HG03196 (cell line): Measurements from ENCODE around the gene ETFA.
"Not testable (repeated sequence)": the region's sequence is repeated elsewhere in the genome, so short reads cannot be mapped to it uniquely, and the experiment has no call there.

Experiments used
- ATAC-seq: cut with Tn5 transposase; IDR thresholded peaks from one replicate; pipeline ENCODE4 v1.9.1; 2021; ENCODE audit not compliant: unreplicated experiment

The ETFA gene

DNA sequence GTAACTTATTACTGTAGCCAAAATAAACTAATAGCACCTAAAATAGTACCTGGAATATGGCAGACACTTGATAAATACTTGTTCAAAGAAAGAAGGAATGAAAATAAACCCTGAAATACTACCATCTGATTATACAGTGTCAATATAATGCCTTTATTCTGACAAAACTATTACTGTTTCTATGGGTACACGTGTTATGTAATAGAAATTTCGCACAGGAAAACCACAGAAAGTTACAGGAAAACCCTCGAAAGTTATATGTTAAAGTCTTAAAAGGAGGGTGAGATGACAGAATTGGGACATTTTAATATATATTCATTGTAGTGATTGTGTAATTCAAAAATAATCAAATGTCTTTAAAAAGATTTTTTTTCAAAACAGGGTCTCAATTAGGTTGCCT lies 28.8 kb downstream of the ETFA start:
- no peak for ATAC-seq

DNA sequence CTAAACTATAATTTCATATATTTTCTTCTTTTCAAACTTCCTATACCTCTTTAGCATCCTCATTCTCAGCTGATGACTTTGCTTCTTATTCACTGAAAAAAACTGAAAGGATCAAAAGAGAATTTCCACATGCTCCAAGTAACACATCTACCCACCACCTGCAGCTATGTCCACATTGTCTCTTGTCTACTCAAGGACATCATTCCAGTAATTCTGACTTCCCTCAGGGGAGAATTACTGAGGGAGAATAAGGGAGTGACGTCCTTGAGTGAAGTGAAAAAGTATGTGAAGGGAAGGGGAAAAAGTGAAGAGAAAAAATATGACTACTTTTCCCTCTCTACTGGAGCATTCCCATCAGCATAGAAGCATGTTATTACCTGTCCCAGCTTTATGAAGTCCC lies 32.6 kb downstream of the ETFA start:
- ATAC-seq, result no peak

DNA sequence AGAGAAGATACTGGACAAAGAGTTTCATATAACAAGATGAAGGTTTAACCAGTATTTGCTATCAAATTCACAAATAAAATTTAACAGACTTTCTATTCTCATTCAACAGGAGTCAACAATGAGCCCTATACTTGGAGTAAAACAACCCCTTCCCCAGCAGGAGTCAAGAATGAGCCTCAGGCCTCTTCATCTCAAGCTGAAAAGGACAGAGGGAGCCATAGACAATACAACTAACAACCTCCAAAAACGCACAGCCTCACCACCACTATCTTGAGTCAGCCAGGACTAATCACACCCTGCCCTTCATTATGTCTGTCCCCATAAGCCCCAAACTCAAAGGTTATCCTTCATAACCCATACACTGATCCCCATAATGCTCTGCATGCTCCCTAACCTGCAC lies 36.4 kb downstream of the ETFA start:
- no peak for ATAC-seq

DNA sequence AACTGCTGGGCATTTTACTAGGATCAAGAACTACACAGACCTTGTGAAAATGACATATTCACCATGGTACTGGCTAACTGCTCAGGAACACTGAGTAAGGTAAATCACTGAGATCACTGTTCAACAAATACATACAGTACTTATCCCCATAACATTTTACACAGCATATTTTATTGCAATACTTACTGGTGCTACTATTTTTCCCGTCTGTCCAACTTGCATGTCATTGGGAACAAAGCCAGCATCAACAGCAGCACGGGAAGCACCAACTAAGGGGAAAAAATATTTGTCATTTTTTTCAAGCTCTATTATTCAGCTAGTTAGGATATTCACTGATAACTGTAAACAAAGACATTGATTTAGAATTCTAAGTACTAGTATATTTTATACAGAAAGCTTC lies 37.0 kb downstream of the ETFA start:
- no peak for ATAC-seq

GRCh38 chr15:76270876-76271275 lies 40.4 kb downstream of the ETFA start:
- no peak for ATAC-seq

- no peak for ATAC-seq
Measured at GRCh38 chr15:76267077-76267476, 44.2 kb downstream of the ETFA start.

GRCh38 chr15:76265769-76266168 lies 45.5 kb downstream of the ETFA start:
- ATAC-seq, result not testable (repeated sequence)

DNA sequence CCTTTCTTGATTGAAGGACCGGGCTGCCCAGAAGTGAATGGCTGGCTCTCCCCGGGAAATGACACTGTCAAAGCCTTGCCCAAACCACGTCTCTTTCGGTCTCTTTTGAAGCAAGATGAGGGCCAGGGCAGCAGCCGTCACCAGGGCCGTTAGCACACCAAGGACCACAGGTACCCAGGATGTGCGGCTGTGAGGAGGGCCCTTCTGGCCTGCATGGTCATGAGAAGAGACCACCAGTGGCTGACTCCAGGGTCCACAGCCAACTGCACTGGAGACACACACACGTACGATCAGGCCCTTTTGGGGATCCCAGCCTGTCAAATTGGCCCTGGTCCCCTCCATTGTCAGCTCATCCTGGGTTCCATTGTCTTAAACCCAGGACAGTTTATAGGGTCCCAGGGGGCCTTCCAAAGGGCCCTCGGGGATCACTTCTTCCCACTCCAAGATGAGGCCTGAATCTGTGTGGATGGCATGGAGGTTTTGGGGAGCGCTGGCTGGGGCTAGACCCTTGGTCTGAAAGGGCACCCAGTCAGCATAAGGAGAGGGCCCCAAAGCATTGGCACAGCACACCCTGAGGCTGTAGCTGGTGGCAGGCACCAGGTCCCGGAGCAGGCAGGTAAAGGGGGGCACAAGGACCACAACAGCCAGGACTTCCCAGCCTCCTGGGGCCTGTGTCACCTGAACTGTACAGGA lies 50.9 kb downstream of the ETFA start:
- no peak for ATAC-seq

- ATAC-seq, result no peak
Measured at GRCh38 chr15:76259392-76259791, 51.9 kb downstream of the ETFA start.

GRCh38 chr15:76258460-76258859 lies 52.8 kb downstream of the ETFA start:
- ATAC-seq, result no peak

- ATAC-seq, result no peak
Measured at GRCh38 chr15:76253691-76254473, 57.4 kb downstream of the ETFA start.

DNA sequence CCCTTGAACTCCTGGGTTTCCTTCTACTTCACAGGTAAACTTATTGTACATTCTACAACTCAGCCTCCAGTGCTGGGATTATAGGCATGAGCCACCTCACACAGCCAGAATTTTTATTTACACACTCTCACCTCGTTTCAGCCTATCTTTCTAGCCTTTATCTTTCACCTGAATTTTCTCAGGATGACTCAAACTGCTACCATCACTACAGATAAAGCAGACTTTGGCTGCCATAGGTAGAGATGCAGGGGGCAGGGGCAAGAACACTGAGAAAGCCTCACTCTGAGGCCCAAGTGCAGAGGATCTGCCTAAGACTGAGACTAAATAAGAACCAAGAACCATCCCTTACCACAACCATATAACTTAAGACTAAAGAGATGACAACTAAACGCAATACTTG lies 59.0 kb downstream of the ETFA start:
- no peak for ATAC-seq

DNA sequence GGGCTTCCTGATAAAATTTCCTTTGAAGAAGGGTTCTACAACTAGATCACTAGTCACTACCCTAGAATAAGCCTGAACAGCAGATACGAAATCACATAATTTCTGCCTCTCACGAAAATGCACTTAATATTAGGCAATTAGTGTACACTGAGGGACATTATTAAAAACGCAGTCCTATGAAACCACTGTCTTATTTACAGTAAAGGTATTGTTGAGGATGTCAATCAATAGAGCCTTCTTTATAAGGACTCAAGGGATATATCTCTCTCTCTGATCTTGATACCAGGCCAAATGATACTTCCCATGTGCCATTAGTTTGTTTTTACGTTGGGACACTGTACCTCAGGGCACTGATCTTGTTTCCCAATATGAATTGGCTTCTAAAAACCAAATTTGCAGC lies 59.6 kb downstream of the ETFA start:
- no peak for ATAC-seq

DNA sequence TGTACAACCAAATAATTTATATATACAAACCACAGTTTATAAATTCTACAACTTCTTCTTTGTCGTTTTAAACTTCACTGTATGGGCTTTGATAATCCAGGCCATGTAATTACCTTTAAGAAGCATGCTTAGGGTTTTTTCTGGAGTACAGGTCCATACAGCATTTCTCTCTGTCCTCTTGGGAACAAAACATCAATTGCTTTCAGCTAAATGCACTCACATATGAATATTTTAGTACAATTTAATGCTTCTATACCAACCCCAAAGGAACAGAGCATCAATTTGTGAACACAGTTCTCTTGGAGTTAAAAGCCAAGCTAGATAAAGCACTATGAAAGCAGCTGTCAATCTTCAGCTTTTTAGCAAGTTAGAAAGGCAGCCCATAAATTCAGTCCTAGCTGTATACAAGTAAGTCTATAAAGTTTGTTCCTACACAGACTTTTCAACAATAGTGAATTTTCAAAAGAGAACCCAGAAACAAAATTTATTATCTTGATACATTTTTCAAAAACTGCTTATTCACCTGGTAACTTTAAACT lies 66.1 kb downstream of the ETFA start:
- ATAC-seq, result no peak

- ATAC-seq, result no peak
Measured at GRCh38 chr15:76239786-76240185, 71.5 kb downstream of the ETFA start.

DNA sequence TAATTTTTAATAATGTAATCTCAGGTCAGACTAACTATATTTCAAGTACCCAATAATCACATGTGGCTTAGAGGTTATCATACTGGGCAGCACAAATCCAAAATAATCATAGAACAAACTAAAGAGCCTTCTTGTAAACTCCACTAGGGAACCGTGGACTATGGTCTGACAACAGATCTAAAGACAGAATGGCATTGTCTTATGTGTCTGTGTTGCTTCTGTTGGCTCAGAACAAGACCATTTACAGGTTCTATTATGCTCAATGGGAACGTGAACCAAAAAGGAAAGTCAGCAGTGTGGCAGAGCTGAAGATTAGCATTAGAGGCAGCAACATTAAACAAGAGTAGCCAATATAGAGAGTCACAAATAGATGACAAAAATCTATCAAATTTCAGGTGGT lies 74.9 kb downstream of the ETFA start:
- ATAC-seq, result no peak

DNA sequence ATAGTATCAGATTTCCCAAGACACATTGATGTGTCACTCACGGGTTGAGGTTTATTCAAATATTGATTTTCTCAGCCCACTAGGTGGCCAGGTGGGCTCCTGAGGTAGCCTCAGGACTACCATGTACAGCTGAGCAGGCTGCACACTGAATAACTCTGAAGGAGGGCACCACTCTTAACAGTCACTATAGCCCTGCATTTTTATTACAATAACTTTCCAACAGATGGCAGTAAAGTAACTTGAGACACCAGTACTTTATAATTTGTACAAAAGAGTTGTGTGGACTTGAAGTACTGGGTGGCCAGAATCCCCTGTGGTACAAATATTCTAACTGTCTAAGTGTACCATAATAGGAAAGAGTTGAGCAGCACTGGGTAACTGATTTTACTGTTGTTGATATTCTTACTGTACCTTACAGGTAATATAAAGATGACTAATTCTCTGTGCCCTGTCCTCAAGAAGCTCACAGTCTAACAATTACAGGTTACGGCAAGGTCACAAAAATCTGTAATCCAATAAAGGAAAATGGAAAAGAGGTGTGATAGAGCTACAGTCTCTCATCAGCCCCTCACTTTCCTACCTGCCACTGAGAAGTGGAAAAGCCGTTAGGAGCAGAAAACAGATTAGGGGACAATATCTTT lies 76.0 kb downstream of the ETFA start:
- ATAC-seq, result no peak

DNA sequence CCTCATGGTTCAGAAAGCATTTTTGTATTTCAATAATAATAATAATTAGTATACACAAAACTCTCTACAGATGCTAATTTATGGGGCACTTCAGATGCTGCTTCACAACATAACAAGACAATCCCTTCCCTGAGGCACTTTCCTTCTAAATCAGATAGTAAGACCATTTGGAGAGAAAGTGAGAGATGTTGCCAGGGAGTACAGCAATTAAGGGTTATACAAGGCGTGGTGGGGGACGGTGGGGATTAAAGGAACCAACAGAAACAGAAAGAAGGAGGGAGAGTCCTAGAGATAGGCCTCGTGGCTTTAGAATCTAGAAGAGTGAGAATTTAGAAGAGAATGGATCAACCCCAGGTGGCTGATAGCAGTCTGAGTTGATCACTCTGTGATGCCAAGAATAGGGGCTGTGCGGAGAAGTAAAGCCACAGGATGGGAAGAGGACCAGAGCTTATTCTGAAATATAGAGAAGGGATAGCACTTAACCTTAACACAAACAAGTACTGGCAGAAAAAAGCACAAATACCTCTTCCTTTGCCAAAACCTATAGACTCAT lies 76.9 kb downstream of the ETFA start:
- no peak for ATAC-seq

DNA sequence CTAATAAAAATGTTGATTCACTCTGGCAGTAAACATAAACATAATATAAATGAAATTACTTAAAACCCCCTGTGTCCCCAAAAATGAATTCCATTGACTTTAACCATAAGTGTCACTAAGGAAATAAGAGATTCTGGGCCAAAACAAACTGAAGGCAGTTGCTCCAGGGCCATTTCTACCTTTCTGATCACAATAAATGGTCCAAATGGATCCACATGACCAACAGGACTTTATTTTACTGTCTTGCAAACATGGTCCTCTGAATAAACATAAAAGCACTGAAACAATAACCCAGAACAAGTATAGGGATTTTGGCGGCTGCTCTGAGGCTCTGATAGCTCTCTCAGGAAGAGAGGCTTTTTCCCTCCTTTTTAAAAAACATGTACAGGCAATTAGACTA lies 77.3 kb downstream of the ETFA start:
- no peak for ATAC-seq

DNA sequence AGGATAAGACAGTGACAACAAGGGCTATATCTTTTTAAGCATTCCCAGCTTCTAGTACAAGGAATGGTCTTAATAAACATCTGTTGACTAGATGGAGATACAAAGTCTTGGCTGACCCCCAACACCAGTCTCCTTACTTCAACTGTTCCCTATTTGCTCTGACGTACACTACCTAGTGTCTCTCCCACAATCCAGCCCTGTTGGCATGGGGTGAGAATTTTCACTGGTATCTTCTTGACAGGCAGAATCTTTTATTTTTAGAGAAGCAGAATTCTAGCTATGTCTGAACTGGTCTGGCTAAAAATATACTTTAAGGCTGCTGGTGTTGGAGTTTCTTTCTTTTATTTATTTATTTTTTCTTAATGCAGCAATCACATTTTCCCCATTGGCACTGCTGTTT lies 82.0 kb downstream of the ETFA start:
- ATAC-seq, result no peak

GRCh38 chr15:76223521-76223920 lies 87.7 kb downstream of the ETFA start:
- ATAC-seq, result no peak

DNA sequence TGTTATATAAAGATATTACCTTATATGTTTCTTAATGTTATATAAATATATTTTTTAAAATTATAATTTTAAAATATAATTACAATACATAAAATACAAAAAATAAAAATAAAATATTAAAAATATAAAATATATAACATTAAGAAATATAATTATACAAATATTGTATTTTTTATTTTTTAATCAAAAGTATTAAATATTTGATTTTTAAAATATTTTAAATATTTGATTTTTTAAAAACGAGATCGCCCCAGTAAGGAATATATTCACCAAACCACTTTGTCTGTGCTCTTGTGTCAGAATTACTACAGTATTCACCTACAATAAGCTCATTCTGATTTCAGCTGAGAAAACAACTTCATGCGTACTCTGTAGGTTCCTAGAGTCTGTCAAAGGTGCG lies 89.1 kb downstream of the ETFA start:
- ATAC-seq, result no peak
